H1 (cell line): ENCODE results near the gene MOGAT3. TPM values are rescaled to one million over a fixed set of nuclear protein-coding genes. Genes with fewer than 3 reads are reported as not detected.
A peak's percentile ranks its signal among the peaks of the same experiment; 100 is the strongest.

ENCODE experiments used
- CTCF ChIA-PET: fragments of 300-600 bp; sonication (Branson Sonifier 250); formaldehyde crosslinking; loops from one replicate; lab custom pipeline; 2021; ENCODE audit not compliant: partially characterized antibody; lab: Charles Lee
- POLR2A ChIA-PET: fragments of 300-600 bp; sonication (Branson Sonifier 250); formaldehyde crosslinking; loops from one replicate; lab custom pipeline; 2021; ENCODE audit warnings: inconsistent platforms; ENCODE audit not compliant: partially characterized antibody; lab: Charles Lee
- DNase-seq, 2 experiments: peaks; one replicate each; pipeline versions ENCODE4 v3.0.0 to v3.0.0-alpha.2; 2010 to 2022; ENCODE audit warnings: low spot score in 2 of 2, low read depth in 1 of 2, mixed read lengths in 1 of 2
- FAIRE-seq: peaks from 2 replicates; lab custom pipeline; 2011; peaks lifted over from hg19 to GRCh38; lab: Jason Lieb, UNC
- H2AFZ ChIP-seq: 2 replicates; pipeline ENCODE4 v1.8.1; 2012; ENCODE audit warnings: low read length, inconsistent platforms
- H2AK5ac ChIP-seq: 2 replicates; pipeline ENCODE4 v1.6.1; 2013; ENCODE audit warnings: low read depth, low read length
- H2BK120ac ChIP-seq: replicated peaks from 2 replicates; pipeline ENCODE3; 2013; ENCODE audit warnings: low read depth, low read length, inconsistent platforms
- H2BK12ac ChIP-seq: 2 replicates; pipeline ENCODE4 v1.6.1; 2013; ENCODE audit warnings: low read depth, low read length
- H2BK15ac ChIP-seq: 2 replicates; pipeline ENCODE4 v1.6.1; 2013; ENCODE audit warnings: low read length
- H2BK20ac ChIP-seq: 2 replicates; pipeline ENCODE4 v1.6.1; 2013; ENCODE audit warnings: low read length
- H2BK5ac ChIP-seq: 2 replicates; pipeline ENCODE4 v1.6.1; 2013; ENCODE audit warnings: low read depth, low read length
- H3K14ac ChIP-seq: 2 replicates; pipeline ENCODE4 v1.6.1; 2013; ENCODE audit warnings: inconsistent platforms; ENCODE audit not compliant: insufficient read length
- H3K18ac ChIP-seq: 2 replicates; pipeline ENCODE4 v1.6.1; 2013; ENCODE audit warnings: low read length; ENCODE audit errors: extremely low read depth
- H3K23ac ChIP-seq: 2 replicates; pipeline ENCODE4 v1.6.1; 2013; ENCODE audit warnings: inconsistent platforms; ENCODE audit not compliant: insufficient read length
- H3K23me2 ChIP-seq: 2 replicates; pipeline ENCODE4 v1.6.1; 2013; ENCODE audit warnings: low read depth, low read length
- H3K27ac ChIP-seq: 2 replicates; pipeline ENCODE4 v1.6.1; 2011; ENCODE audit warnings: low read depth, low read length, inconsistent platforms
- H3K27me3 ChIP-seq, 4 experiments: replicated peaks in 1 of 4; 1 replicate in 1 of 4; 2 replicates in 3 of 4; pipeline versions ENCODE4 v1.6.1 to v1.8.1; 2011 to 2013; ENCODE audit warnings: low read length in 3 of 4, mild to moderate bottlenecking in 3 of 4, inconsistent platforms in 2 of 4, mixed read lengths in 2 of 4, moderate library complexity in 1 of 4; ENCODE audit not compliant: control insufficient read depth in 3 of 4, insufficient read depth in 3 of 4; ENCODE audit errors: extremely low read depth in 1 of 4
- H3K36me3 ChIP-seq, 4 experiments: 2 replicates each; pipeline versions ENCODE4 v1.6.1 to v1.8.1; 2011 to 2013; ENCODE audit warnings: mild to moderate bottlenecking in 4 of 4, low read length in 3 of 4, moderate library complexity in 2 of 4, control low read depth in 1 of 4, inconsistent platforms in 1 of 4; ENCODE audit not compliant: insufficient read depth in 4 of 4, control insufficient read depth in 2 of 4
- H3K4ac ChIP-seq: replicated peaks from 2 replicates; pipeline ENCODE3; 2013; ENCODE audit warnings: low read length, low read depth, mixed read lengths, inconsistent platforms; ENCODE audit not compliant: insufficient read length
- H3K4me1 ChIP-seq, 4 experiments: replicated peaks in 1 of 4; 1 replicate in 1 of 4; 2 replicates in 3 of 4; pipeline versions ENCODE4 v1.6.1 to v1.8.1; 2011 to 2013; ENCODE audit warnings: low read length in 3 of 4, inconsistent platforms in 2 of 4, mixed read lengths in 1 of 4; ENCODE audit not compliant: insufficient read depth in 4 of 4, control insufficient read depth in 3 of 4
- H3K4me2 ChIP-seq, 2 experiments: 2 replicates each; pipeline versions ENCODE4 v1.6.1 to v1.8.1; 2011 to 2013; ENCODE audit warnings: low read depth in 2 of 2, low read length in 2 of 2, control low read depth in 1 of 2, inconsistent platforms in 1 of 2, mild to moderate bottlenecking in 1 of 2; ENCODE audit not compliant: insufficient read depth in 1 of 2
- H3K4me3 ChIP-seq, 4 experiments: fragments of 200-600, 300-600 bp in 1 of 4; sonication (generic), shearing (Covaris generic), sonication (Bioruptor Twin) in 1 of 4; 2 replicates each; pipeline versions ENCODE4 v1.5.1 to v1.8.1; 2011 to 2016; ENCODE audit warnings: low read length in 4 of 4, low read depth in 3 of 4, control low read depth in 2 of 4, inconsistent platforms in 2 of 4, mild to moderate bottlenecking in 2 of 4, mixed read lengths in 1 of 4, moderate library complexity in 1 of 4; ENCODE audit not compliant: insufficient read depth in 2 of 4; ENCODE audit errors: extremely low read depth in 1 of 4
- H3K56ac ChIP-seq: replicated peaks from 2 replicates; pipeline ENCODE3; 2013; ENCODE audit warnings: low read depth, mild to moderate bottlenecking, mixed read lengths, low read length, inconsistent platforms; ENCODE audit not compliant: insufficient read length
- H3K79me1 ChIP-seq: 2 replicates; pipeline ENCODE4 v1.6.1; 2013; ENCODE audit warnings: low read depth, low read length, control low read depth
- H3K79me2 ChIP-seq, 2 experiments: 2 replicates each; pipeline versions ENCODE4 v1.6.1 to v1.8.1; 2012 to 2013; ENCODE audit warnings: low read length in 2 of 2, mild to moderate bottlenecking in 2 of 2, inconsistent platforms in 1 of 2; ENCODE audit not compliant: insufficient read depth in 2 of 2, control insufficient read depth in 1 of 2
- H3K9ac ChIP-seq, 4 experiments: replicated peaks in 1 of 4; 1 replicate in 1 of 4; 2 replicates in 3 of 4; pipeline versions ENCODE4 v1.6.1 to v1.8.1; 2011 to 2013; ENCODE audit warnings: low read depth in 3 of 4, low read length in 3 of 4, control low read depth in 2 of 4, mild to moderate bottlenecking in 2 of 4, moderate library complexity in 2 of 4, inconsistent platforms in 1 of 4; ENCODE audit errors: extremely low read depth in 1 of 4
- H3K9me3 ChIP-seq, 2 experiments: 2 replicates each; pipeline versions ENCODE4 v1.6.1 to v1.8.1; 2012 to 2013; ENCODE audit warnings: mild to moderate bottlenecking in 2 of 2, moderate library complexity in 2 of 2, control low read depth in 1 of 2, inconsistent platforms in 1 of 2, low read depth in 1 of 2, low read length in 1 of 2, mixed read lengths in 1 of 2; ENCODE audit not compliant: insufficient read depth in 2 of 2
- H4K20me1 ChIP-seq, 2 experiments: replicated peaks in 1 of 2; 2 replicates each; pipeline versions ENCODE3 to v1.8.1; 2011 to 2013; ENCODE audit warnings: inconsistent platforms in 2 of 2, low read length in 2 of 2, mild to moderate bottlenecking in 1 of 2; ENCODE audit not compliant: insufficient read depth in 2 of 2, control insufficient read depth in 1 of 2
- H4K5ac ChIP-seq: 2 replicates; pipeline ENCODE4 v1.6.1; 2013; ENCODE audit warnings: low read length, low read depth, mixed read lengths, inconsistent platforms; ENCODE audit not compliant: insufficient read length
- H4K8ac ChIP-seq: 2 replicates; pipeline ENCODE4 v1.8.0; 2013; ENCODE audit warnings: mild to moderate bottlenecking, moderate library complexity, low read length, inconsistent platforms; ENCODE audit not compliant: insufficient read depth; ENCODE audit errors: extremely low read depth
- H4K91ac ChIP-seq: replicated peaks from 2 replicates; pipeline ENCODE3; 2013; ENCODE audit warnings: low read length, mixed read lengths, inconsistent platforms; ENCODE audit not compliant: insufficient read length
- CBX8 ChIP-seq: fragments of 300-800, 300-1000 bp; sonication (generic); IDR thresholded peaks from 2 replicates; pipeline ENCODE4 v1.7.1; 2016; ENCODE audit warnings: low read depth, low read length, borderline replicate concordance
- CREB1 ChIP-seq: IDR thresholded peaks from 2 replicates; pipeline ENCODE4 v1.6.1; 2012; ENCODE audit warnings: inconsistent platforms
- CTBP2 ChIP-seq: IDR thresholded peaks from 2 replicates; pipeline ENCODE4 v1.7.0; 2011; ENCODE audit warnings: borderline replicate concordance, mild to moderate bottlenecking, moderate library complexity, mixed read lengths, low read length; ENCODE audit not compliant: insufficient read depth, insufficient read length
- KDM1A ChIP-seq: fragments of 200-600, 300-600 bp; sonication (generic); IDR thresholded peaks from 2 replicates; pipeline ENCODE4 v1.7.1; 2016; ENCODE audit warnings: mild to moderate bottlenecking, low read length, borderline replicate concordance
- SRF ChIP-seq: IDR thresholded peaks from 2 replicates; pipeline ENCODE4 v1.6.1; 2011; ENCODE audit warnings: mild to moderate bottlenecking, low read depth, low read length, moderate library complexity
- WGBS, 2 experiments: shearing (Covaris generic) in 1 of 2; methylation state at CpG; one replicate each; pipeline versions ENCODE4 v1.1.6 to v1.1.7; 2013 to 2015; ENCODE audit warnings: low lambda C conversion rate in 2 of 2, mixed read lengths in 2 of 2, inconsistent platforms in 1 of 2, low coverage in 1 of 2, missing lambda C conversion rate in 1 of 2; ENCODE audit not compliant: insufficient replicate concordance in 2 of 2, insufficient coverage in 1 of 2, insufficient read length in 1 of 2; ENCODE audit errors: extremely low coverage in 1 of 2, missing lambda C conversion rate in 1 of 2; 5-methylcytosine and 5-hydroxymethylcytosine counted together
- polyA plus RNA-seq, 7 experiments: library from polyadenylated mRNA; depleted of rRNA in 3 of 7; stranded (reverse) in 5 of 7; unstranded in 2 of 7; fragments of >200 nt in 5 of 7; fragments of 200-250 nt in 2 of 7; gene quantifications; 1 replicate in 5 of 7; 2 replicates in 1 of 7; 4 replicates in 1 of 7; pipeline versions ENCODE4 v1.2.1 to v1.2.3, GENCODE V29; 2011 to 2013; ENCODE audit warnings: missing spikeins in 2 of 7, mixed read lengths in 2 of 7
- total RNA-seq: library from RNA; stranded (reverse); fragmentation: NEBNext Ultra II Directional; extraction: Animal tissue kit (Norgen Biotek cat#: 25700); gene quantifications from 2 replicates; pipeline ENCODE4 v1.2.1, GENCODE V29; 2021

Gene MOGAT3
- total and polyA plus RNA-seq, 2 of the 8 experiments (the other 6 are each of a cell fraction or from before 2014, with no cell fraction given): 0.21 to 0.82 TPM

DNA sequence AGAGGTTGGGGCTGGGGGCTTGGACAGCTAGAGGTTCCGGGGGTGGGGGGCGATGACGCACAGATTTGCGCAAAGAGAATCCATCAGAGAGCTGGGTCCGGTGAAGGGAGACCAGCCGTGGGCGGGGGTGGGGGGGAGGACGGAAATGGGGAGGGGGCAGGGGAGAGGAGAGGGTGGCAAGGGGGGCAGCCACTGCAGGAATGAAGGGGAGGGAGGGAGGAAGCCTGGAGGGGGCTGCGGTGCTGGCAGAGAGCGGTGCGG is 34.3 kb downstream of the MOGAT3 start:
- H2BK20ac ChIP-seq: no peak overlapping the region
- FAIRE-seq (no peak), DNase-seq (no peak)
- POLR2A ChIA-PET: interaction anchor here (0.5 to 2.6 kb wide), 4 partner anchors 8 to 57 kb away, joined by 3 to 20 read pairs (median 3); no protein-coding TSS in a partner anchor
- H4K91ac ChIP-seq: no peak overlapping the region
- no peaks in the 10 kb centered on the region for H3K79me2 ChIP-seq
- H3K36me3 ChIP-seq: no peaks in the 10 kb centered on the region
- no peak overlapping the region for H3K27ac ChIP-seq
- no peak overlapping the region for H2BK120ac ChIP-seq
- peak overlapping the region; percentile 28 to 63 (median 42); a peak in 6 of 8 replicates for H3K4me3 ChIP-seq
- no CpG with 5 or more reads among the region's 11 CpGs for WGBS, 2 experiments
- peaks cover 38% of the 10 kb centered on the region for H3K23me2 ChIP-seq
- H4K5ac ChIP-seq: no peak overlapping the region
- peaks cover 12 to 70% (median 44%) of the 10 kb centered on the region in 4 experiments for H3K4me1 ChIP-seq
- H3K4me2 ChIP-seq: peak overlapping the region; percentile 44 to 90
- H4K20me1 ChIP-seq: peaks cover 7 to 10% of the 10 kb centered on the region in 2 experiments
- 0 out of 2 replicates have a peak overlapping the region, but pooled peaks have one; percentile 31 for H2AK5ac ChIP-seq
- H2BK15ac ChIP-seq: 0 out of 2 replicates have a peak overlapping the region, but pooled peaks have one; percentile 81
- CTCF ChIA-PET: interaction anchor here (1.2 to 5.7 kb wide), 3 partner anchors 13 to 25 kb away, joined by 3 to 46 read pairs (median 8); no protein-coding TSS in a partner anchor
- no peaks in the 10 kb centered on the region for H3K9me3 ChIP-seq
- no peak overlapping the region for H4K8ac ChIP-seq
- no peak overlapping the region for H3K9ac ChIP-seq
- no peak overlapping the region for H2AFZ ChIP-seq
- peaks cover 30 to 79% (median 61%) of the 10 kb centered on the region in 4 experiments for H3K27me3 ChIP-seq
- H3K56ac ChIP-seq: no peak overlapping the region
- H2BK12ac ChIP-seq: peak overlapping the region; percentile 75; the same call in 1 of the 2 replicates
- H3K14ac ChIP-seq: no peak overlapping the region
- TF ChIP-seq CREB1 (no peak), KDM1A (no peak), SRF (no peak), CTBP2 (no peak), CBX8 (no peak)
- H3K18ac ChIP-seq: no peak overlapping the region
- no peak overlapping the region for H3K23ac ChIP-seq
- no peaks in the 10 kb centered on the region for H3K79me1 ChIP-seq
- no peak overlapping the region for H3K4ac ChIP-seq
- H2BK5ac ChIP-seq: peak overlapping the region; percentile 83; the same call in 1 of the 2 replicates
